HL-60 (cell line): ENCODE results near the gene BRD8.
"Not testable (repeated sequence)": the region's sequence is repeated elsewhere in the genome, so short reads cannot be mapped to it uniquely, and the experiment has no call there.

Experiments
- POLR2AphosphoS5 ChIP-seq: IDR thresholded peaks from 2 replicates; pipeline ENCODE4 v1.6.1; 2012; ENCODE audit warnings: low read depth
- TF ChIP-seq, protein P1 (sequence below): IDR thresholded peaks from one replicate; pipeline ENCODE4 v1.5.1; 2011; ENCODE audit warnings: low read length, control low read depth, inconsistent platforms; ENCODE audit not compliant: insufficient read depth

DNA sequence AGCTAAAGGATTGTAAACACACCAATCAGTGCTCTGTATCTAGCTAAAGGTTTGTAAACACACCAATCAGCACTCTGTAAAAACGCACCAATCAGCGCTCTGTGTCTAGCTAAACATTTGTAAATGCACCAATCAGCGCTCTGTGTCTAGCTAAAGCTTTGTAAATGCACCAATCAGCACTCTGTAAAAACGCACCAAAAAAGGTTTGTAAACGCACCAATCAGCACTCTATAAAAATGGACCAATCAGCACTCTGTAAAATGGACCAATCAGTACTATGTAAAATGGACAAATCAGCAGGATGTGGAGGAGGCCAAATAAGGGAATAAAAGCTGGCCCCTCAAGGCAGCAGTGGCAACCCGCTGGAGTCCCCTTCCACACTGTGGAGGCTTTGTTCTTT, 34.9 kb downstream of the BRD8 start:
- TF ChIP-seq, protein P1, sequence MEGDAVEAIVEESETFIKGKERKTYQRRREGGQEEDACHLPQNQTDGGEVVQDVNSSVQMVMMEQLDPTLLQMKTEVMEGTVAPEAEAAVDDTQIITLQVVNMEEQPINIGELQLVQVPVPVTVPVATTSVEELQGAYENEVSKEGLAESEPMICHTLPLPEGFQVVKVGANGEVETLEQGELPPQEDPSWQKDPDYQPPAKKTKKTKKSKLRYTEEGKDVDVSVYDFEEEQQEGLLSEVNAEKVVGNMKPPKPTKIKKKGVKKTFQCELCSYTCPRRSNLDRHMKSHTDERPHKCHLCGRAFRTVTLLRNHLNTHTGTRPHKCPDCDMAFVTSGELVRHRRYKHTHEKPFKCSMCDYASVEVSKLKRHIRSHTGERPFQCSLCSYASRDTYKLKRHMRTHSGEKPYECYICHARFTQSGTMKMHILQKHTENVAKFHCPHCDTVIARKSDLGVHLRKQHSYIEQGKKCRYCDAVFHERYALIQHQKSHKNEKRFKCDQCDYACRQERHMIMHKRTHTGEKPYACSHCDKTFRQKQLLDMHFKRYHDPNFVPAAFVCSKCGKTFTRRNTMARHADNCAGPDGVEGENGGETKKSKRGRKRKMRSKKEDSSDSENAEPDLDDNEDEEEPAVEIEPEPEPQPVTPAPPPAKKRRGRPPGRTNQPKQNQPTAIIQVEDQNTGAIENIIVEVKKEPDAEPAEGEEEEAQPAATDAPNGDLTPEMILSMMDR, result not testable (repeated sequence)
- TF ChIP-seq POLR2AphosphoS5, result not testable (repeated sequence)
